Activated CD4-positive, CD25-positive, alpha-beta regulatory T cell treated with anti-CD3 and anti-CD28 coated beads, Interleukin-2, amount 50 U/mL, for 24 hours (primary cell): ENCODE data around the gene SLC15A1.

Experiments
- ATAC-seq, 2 donors: fragments of 150-1000 bp; cut with Tn5 transposase; one replicate each; pipeline ENCODE4 v1.10.0; 2021; ENCODE audit warnings: mild to moderate bottlenecking in 1 of 2, moderate library complexity in 1 of 2

The SLC15A1 gene

GRCh38 chr13:98746968-98747367 lies 5.5 kb downstream of the SLC15A1 start:
- ATAC-seq: no peak

GRCh38 chr13:98743377-98743776 lies 9.1 kb downstream of the SLC15A1 start:
- no peak for ATAC-seq

GRCh38 chr13:98742961-98743360 lies 9.5 kb downstream of the SLC15A1 start:
- ATAC-seq: no peak

- ATAC-seq: no peak
These were observed 10.6 kb downstream of the SLC15A1 start for GRCh38 chr13:98741741-98742435.

- ATAC-seq: no peak
These were observed 12.3 kb downstream of the SLC15A1 start for GRCh38 chr13:98740131-98740530.

GRCh38 chr13:98738993-98739392 lies 13.5 kb downstream of the SLC15A1 start:
- no peak for ATAC-seq

- ATAC-seq: no peak
These were observed 14.3 kb downstream of the SLC15A1 start for GRCh38 chr13:98738213-98738612.

- no peak for ATAC-seq
These were observed 20.5 kb downstream of the SLC15A1 start for GRCh38 chr13:98731925-98732324.

- no peak for ATAC-seq
These were observed 21.4 kb downstream of the SLC15A1 start for GRCh38 chr13:98731038-98731437.

GRCh38 chr13:98730441-98730840 lies 22.0 kb downstream of the SLC15A1 start:
- ATAC-seq: no peak

- ATAC-seq: no peak
These were observed 22.8 kb downstream of the SLC15A1 start for GRCh38 chr13:98729658-98730057.

- no peak for ATAC-seq
These were observed 29.5 kb downstream of the SLC15A1 start for GRCh38 chr13:98722958-98723357.

- no peak for ATAC-seq
These were observed 30.5 kb downstream of the SLC15A1 start for GRCh38 chr13:98721825-98722510.

- no peak for ATAC-seq
These were observed 32.8 kb downstream of the SLC15A1 start for GRCh38 chr13:98719527-98720250.

GRCh38 chr13:98717891-98718290 lies 34.6 kb downstream of the SLC15A1 start:
- ATAC-seq: no peak

GRCh38 chr13:98717256-98717655 lies 35.2 kb downstream of the SLC15A1 start:
- ATAC-seq: no peak

GRCh38 chr13:98710521-98710920 lies 42.0 kb downstream of the SLC15A1 start:
- no peak for ATAC-seq

- no peak for ATAC-seq
These were observed 45.0 kb downstream of the SLC15A1 start for GRCh38 chr13:98707281-98707999.

GRCh38 chr13:98706446-98707110 lies 45.9 kb downstream of the SLC15A1 start:
- ATAC-seq: no peak

- no peak for ATAC-seq
These were observed 54.7 kb downstream of the SLC15A1 start for GRCh38 chr13:98697791-98698190.

GRCh38 chr13:98693756-98694155 lies 58.7 kb downstream of the SLC15A1 start:
- no peak for ATAC-seq

- ATAC-seq: no peak
These were observed 61.1 kb downstream of the SLC15A1 start for GRCh38 chr13:98691360-98691759.
